GM12892 (cell line): ENCODE data around the gene UHMK1.

Experiments used
- POLR2A ChIP-seq: IDR thresholded peaks from 2 replicates; pipeline ENCODE4 v1.6.1; 2011; ENCODE audit warnings: low read depth, low read length, control low read depth
- POLR2AphosphoS5 ChIP-seq: IDR thresholded peaks from 2 replicates; pipeline ENCODE4 v1.6.1; 2011; ENCODE audit warnings: low read depth, low read length, control low read depth
- TAF1 ChIP-seq: IDR thresholded peaks from 2 replicates; pipeline ENCODE4 v1.6.1; 2011; ENCODE audit warnings: low read depth, mild to moderate bottlenecking, control low read depth, low read length, borderline replicate concordance

DNA sequence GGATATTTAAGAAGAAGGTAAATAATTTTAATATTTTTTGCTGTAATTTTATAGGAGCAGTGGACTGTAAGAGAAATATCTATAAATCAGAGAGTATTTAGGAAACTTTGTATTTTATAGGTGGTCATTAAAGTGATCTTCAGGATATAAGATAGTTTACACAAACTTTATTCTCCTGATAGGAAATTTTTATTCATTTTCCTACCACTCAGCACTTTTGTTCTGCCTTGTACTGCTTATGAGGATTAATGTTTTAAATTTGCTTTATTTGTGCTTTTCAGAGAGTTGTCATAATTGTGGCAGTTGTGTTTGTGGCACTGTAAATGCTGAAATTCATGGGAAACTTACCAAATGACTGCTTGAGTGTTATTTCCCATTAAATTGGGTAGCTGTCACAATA is 29.7 kb downstream of the UHMK1 start:
- no peak for TF ChIP-seq TAF1
- TF ChIP-seq POLR2AphosphoS5: no peak
- TF ChIP-seq POLR2A: no peak
